Stomach (tissue), 9 donors: ENCODE data around the gene ITPKC. TPM values are rescaled to one million over a fixed set of nuclear protein-coding genes. Genes with fewer than 3 reads are reported as not detected.
A peak's percentile ranks its signal among the peaks of the same experiment; 100 is the strongest.

Source experiments
- DNase-seq, 2 donors: peaks; one replicate each; pipeline versions ENCODE4 v3.0.0 to v3.0.0-alpha.2; 2013 to 2019
- H3K27ac ChIP-seq, 5 donors: fragments of 200-600 bp in 4 of 5; sonication (generic) in 4 of 5; one replicate each; pipeline ENCODE4 v1.5.1; 2013 to 2019; ENCODE audit warnings: mild to moderate bottlenecking in 1 of 5, moderate library complexity in 1 of 5
- H3K27me3 ChIP-seq, 3 donors: fragments of 200-600 bp; sonication (generic); one replicate each; pipeline ENCODE4 v1.5.1; 2017 to 2019; ENCODE audit warnings: mixed run types in 1 of 3
- H3K36me3 ChIP-seq, 4 donors: fragments of 200-600 bp; sonication (generic); 1 replicate in 3 of 4; 2 replicates in 1 of 4; pipeline ENCODE4 v1.5.1; 2016 to 2019
- H3K4me1 ChIP-seq, 4 donors: fragments of 200-600 bp; sonication (generic); one replicate each; pipeline ENCODE4 v1.5.1; 2016 to 2019
- H3K4me3 ChIP-seq, 4 donors: fragments of 200-600 bp; sonication (generic) in 3 of 4; one replicate each; pipeline ENCODE4 v1.5.1; 2016 to 2019; ENCODE audit warnings: mild to moderate bottlenecking in 1 of 4
- H3K9me3 ChIP-seq, 4 donors: fragments of 200-600 bp; sonication (generic); one replicate each; pipeline ENCODE4 v1.5.1; 2016 to 2019
- CTCF ChIP-seq, 7 experiments: fragments of 450-650 bp in 4 of 7; fragments of 200-600 bp in 3 of 7; sonication (generic) in 3 of 7; IDR thresholded peaks; one replicate each; pipeline ENCODE4 v1.5.1; 2016 to 2019; ENCODE audit warnings: antibody characterized with exemption in 7 of 7, control low read depth in 2 of 7, mild to moderate bottlenecking in 1 of 7
- EP300 ChIP-seq: sonication (generic); formaldehyde crosslinking; IDR thresholded peaks from one replicate; pipeline ENCODE4 v1.6.1; 2017; ENCODE audit warnings: antibody characterized with exemption
- POLR2A ChIP-seq, 4 donors: fragments of 450-650 bp; IDR thresholded peaks; one replicate each; pipeline ENCODE4 v1.6.1; 2016; ENCODE audit warnings: antibody characterized with exemption in 4 of 4, control low read depth in 2 of 4, mild to moderate bottlenecking in 1 of 4, moderate library complexity in 1 of 4
- POLR2AphosphoS5 ChIP-seq, 3 donors: sonication (generic); formaldehyde crosslinking; IDR thresholded peaks; one replicate each; pipeline ENCODE4 v1.6.1; 2016; ENCODE audit warnings: antibody characterized with exemption in 3 of 3
- WGBS, 5 donors: extraction: QIAGEN DNeasy Blood & Tissue Kit in 3 of 5; methylation state at CpG; one replicate each; pipeline versions ENCODE4 v1.1.5 to v1.1.7; 2013 to 2018; 5-methylcytosine and 5-hydroxymethylcytosine counted together
- intact Hi-C: fragments of 100-400 bp; cut with DNase I; formaldehyde crosslinking; loops from one replicate; pipeline ENCODE4 v1.15.1; 2023; ENCODE audit warnings: low total_unique reads
- polyA plus RNA-seq, 3 donors: library from polyadenylated mRNA; stranded (reverse); fragments of 200-250 nt; gene quantifications; one replicate each; pipeline ENCODE4 v1.2.3, GENCODE V29; 2013
- total RNA-seq, 5 donors: library from RNA; depleted of rRNA; stranded (reverse); fragments of >200 nt; gene quantifications; one replicate each; pipeline versions ENCODE4 v1.1.0 to v1.2.3, GENCODE V29; 2014 to 2016
- donor health status: healthy with polysubstance abuse.
- donor health status: Bipolar disorder and iron deficiency.
- donor health status: healthy.

Gene ITPKC
- total and polyA plus RNA-seq, 8 donors, result 17.8 to 84.0 (median 26.9) TPM

DNA sequence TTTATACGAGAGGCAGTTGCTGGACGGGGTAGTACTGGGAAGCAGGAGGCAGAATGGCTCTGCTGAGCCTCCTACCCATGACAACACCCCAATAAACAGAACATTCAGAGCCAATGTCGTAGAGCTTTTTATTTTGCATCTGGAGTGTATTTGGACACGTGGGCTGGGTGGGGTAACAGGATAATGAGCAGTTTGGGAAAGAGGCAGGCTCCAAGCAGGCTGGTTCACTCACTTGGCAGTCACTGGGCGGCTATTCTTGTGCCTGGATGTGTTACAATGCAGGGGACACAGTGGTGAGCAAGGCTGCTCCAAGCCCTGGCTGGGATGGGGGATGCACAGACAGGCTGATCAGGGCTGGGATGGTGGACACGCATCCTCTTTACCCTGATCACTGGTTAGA, 23.8 kb downstream of the ITPKC start:
- WGBS, 5 donors, result 59 to 84% (median 71%) methylated on average over 5 to 6 of the region's 6 CpGs
- H3K9me3 ChIP-seq, result no peaks in the 10 kb centered on the region
- no peak overlapping the region for H3K4me3 ChIP-seq
- no peaks in the 10 kb centered on the region for H3K27me3 ChIP-seq
- no peak for DNase-seq
- peaks cover 25 to 71% (median 60%) of the 10 kb centered on the region in 4 donors for H3K36me3 ChIP-seq
- intact Hi-C loops, result no loop called here
- TF ChIP-seq EP300 (no peak), POLR2AphosphoS5 (IDR thresholded peaks at IDR 0.05) (peak in 1 of 3 donors; percentile 28)
- peak overlapping the region in 4 of 5 donors; percentile 16 to 62 (median 60) for H3K27ac ChIP-seq
- H3K4me1 ChIP-seq, result peaks cover 0 to 23% (median 20%) of the 10 kb centered on the region in 4 donors

DNA sequence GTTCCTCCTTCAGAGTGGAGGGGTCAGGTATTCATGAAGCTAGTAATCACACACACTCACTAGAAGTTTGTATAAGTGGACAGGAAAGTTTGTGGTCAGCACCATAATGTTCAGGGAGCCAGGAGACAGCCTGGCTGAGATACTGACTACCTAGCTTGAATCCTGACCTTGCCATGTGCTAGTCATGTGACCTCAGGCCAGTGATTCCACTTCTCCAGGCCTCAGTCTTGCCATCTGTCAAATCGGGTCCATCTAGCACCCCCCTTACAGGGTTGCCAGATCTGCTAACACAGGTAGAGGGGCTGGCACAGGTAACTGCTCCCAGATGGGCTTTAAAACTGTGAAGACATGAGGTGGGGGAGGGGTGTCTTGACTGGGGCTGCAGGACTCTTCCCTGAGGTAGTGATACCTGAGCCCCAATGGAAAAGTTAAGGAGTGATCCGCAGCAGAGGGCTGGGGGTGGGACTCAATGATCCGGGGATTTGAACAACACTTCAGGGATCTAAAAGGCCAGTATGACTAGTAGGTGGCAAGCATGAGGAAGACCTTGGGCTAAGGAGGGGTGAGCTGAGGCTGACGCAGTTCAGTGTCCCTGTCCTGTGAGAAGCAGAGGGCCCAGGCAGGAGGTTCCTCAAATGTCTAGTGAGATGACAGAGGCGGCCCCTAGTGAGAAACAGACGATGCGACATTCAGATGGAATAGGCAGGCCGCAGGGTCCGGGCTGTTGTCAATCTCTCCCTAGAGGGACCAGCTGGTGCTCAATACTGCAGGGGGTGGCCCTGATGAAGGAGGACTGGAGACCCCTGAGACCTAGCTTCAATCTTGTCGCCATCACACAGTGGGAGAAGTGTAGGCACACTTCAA, 24.8 kb downstream of the ITPKC start:
- WGBS, 5 donors, result 78 to 87% (median 84%) methylated on average over 10 of the region's 10 CpGs
- intact Hi-C loops, result no loop called here
- peaks cover 23 to 61% (median 50%) of the 10 kb centered on the region in 4 donors for H3K36me3 ChIP-seq

DNA sequence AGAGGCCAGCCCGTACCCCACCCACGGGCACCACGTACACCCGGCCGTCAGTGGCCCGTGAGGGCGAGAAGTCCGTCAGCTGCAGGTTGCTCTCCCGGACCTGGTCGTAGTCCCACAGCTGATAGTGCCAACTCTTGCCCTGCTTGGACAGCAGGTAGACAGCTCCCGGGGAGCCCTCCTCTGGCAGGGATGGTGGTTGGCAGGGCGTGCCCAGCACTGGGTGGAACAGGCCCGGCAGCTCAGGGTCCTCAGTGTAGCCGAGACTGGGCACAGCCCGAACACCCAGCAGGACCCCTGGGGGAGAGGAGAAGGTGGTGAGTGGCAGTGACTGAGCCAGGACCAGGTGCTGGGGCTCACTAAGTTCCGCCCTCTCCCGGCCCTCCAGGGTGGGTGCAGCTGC, 25.6 kb downstream of the ITPKC start:
- no peak for DNase-seq
- H3K36me3 ChIP-seq, result peaks cover 16 to 54% (median 43%) of the 10 kb centered on the region in 4 donors
- 46 to 79% (median 61%) methylated on average over 9 to 17 of the region's 17 CpGs for WGBS, 5 donors
- no peaks in the 10 kb centered on the region for H3K9me3 ChIP-seq
- H3K27me3 ChIP-seq, result no peaks in the 10 kb centered on the region
- no peak overlapping the region for H3K27ac ChIP-seq
- H3K4me1 ChIP-seq, result peaks cover 0 to 23% (median 15%) of the 10 kb centered on the region in 4 donors
- intact Hi-C loops, result no loop called here
- no peak overlapping the region for H3K4me3 ChIP-seq
- TF ChIP-seq EP300 (no peak), POLR2A (IDR thresholded peaks at IDR 0.05) (no peak), POLR2AphosphoS5 (IDR thresholded peaks at IDR 0.05) (no peak), CTCF (IDR thresholded peaks at IDR 0.05) (no peak)

More for the DNA sequence above, 24.8 kb downstream of the ITPKC start:
- no peaks in the 10 kb centered on the region for H3K9me3 ChIP-seq
- no peak overlapping the region for H3K4me3 ChIP-seq
- DNase-seq, result no peak
- H3K27me3 ChIP-seq, result no peaks in the 10 kb centered on the region
- H3K27ac ChIP-seq, result peak overlapping the region in 3 of 5 donors; percentile 58 to 61 (median 61)
- H3K4me1 ChIP-seq, result peaks cover 0 to 23% (median 14%) of the 10 kb centered on the region in 4 donors
- no peak for TF ChIP-seq POLR2AphosphoS5 (IDR thresholded peaks at IDR 0.05)

GRCh38 chr19:40742886-40743285, 26.0 kb downstream of the ITPKC start:
- H3K27ac ChIP-seq, result no peak overlapping the region
- no peak for DNase-seq
- peaks cover 13 to 50% (median 39%) of the 10 kb centered on the region in 4 donors for H3K36me3 ChIP-seq
- WGBS, 5 donors, result 86 to 94% (median 91%) methylated on average over 9 to 12 of the region's 12 CpGs
- intact Hi-C loops, result no loop called here
- no peak overlapping the region for H3K4me3 ChIP-seq
- no peaks in the 10 kb centered on the region for H3K9me3 ChIP-seq
- H3K27me3 ChIP-seq, result no peaks in the 10 kb centered on the region
- TF ChIP-seq CTCF (IDR thresholded peaks at IDR 0.05) (no peak), POLR2A (IDR thresholded peaks at IDR 0.05) (no peak), POLR2AphosphoS5 (IDR thresholded peaks at IDR 0.05) (no peak), EP300 (no peak)
- H3K4me1 ChIP-seq, result peaks cover 0 to 23% (median 17%) of the 10 kb centered on the region in 4 donors

- WGBS, 5 donors, result 86 to 98% (median 88%) methylated on average over 7 to 10 of the region's 10 CpGs
- Histone ChIP-seq H3K4me1 (peaks cover 4 to 31% (median 22%) of the 10 kb centered on the region in 4 donors), H3K27ac (no peak overlapping the region), H3K36me3 (peaks cover 8 to 39% (median 28%) of the 10 kb centered on the region in 4 donors), H3K4me3 (no peak overlapping the region), H3K9me3 (no peaks in the 10 kb centered on the region), H3K27me3 (no peaks in the 10 kb centered on the region)
- intact Hi-C loops, result no loop called here
- DNase-seq, result no peak
- TF ChIP-seq EP300, result no peak
- TF ChIP-seq POLR2A (IDR thresholded peaks at IDR 0.05), result no peak
- no peak for TF ChIP-seq POLR2AphosphoS5 (IDR thresholded peaks at IDR 0.05)
- TF ChIP-seq CTCF (IDR thresholded peaks at IDR 0.05), result no peak
These were observed 27.0 kb downstream of the ITPKC start for GRCh38 chr19:40743926-40744325.
